Thyroid gland (tissue), 4 donors: ENCODE results near the gene LYPD3. TPM values are rescaled to one million over a fixed set of nuclear protein-coding genes. Genes with fewer than 3 reads are reported as not detected.
"Not testable (repeated sequence)": the region's sequence is repeated elsewhere in the genome, so short reads cannot be mapped to it uniquely, and the experiment has no call there.

Source experiments
- DNase-seq, 2 donors: peaks; one replicate each; pipeline ENCODE4 v3.0.0-alpha.2; 2019
- H3K27ac ChIP-seq, 3 donors: fragments of 200-600 bp; sonication (generic); 1 replicate in 2 of 3; 2 replicates in 1 of 3; pipeline ENCODE4 v1.5.1; 2016 to 2019; ENCODE audit warnings: mild to moderate bottlenecking in 1 of 3, moderate library complexity in 1 of 3
- H3K27me3 ChIP-seq: fragments of 200-600 bp; sonication (generic); one replicate; pipeline ENCODE4 v1.5.1; 2019
- H3K36me3 ChIP-seq, 2 donors: fragments of 200-600 bp; sonication (generic); one replicate each; pipeline ENCODE4 v1.5.1; 2016 to 2019
- H3K4me1 ChIP-seq, 2 donors: fragments of 200-600 bp; sonication (generic); one replicate each; pipeline ENCODE4 v1.5.1; 2017 to 2019
- H3K4me3 ChIP-seq, 3 donors: fragments of 200-600 bp; sonication (generic); replicated peaks in 1 of 3; 1 replicate in 2 of 3; 2 replicates in 1 of 3; pipeline ENCODE4 v1.5.1; 2016; ENCODE audit warnings: mild to moderate bottlenecking in 1 of 3
- H3K9me3 ChIP-seq: fragments of 200-600 bp; sonication (generic); one replicate; pipeline ENCODE4 v1.5.1; 2017
- POLR2A ChIP-seq, 2 donors: fragments of 450-650 bp; IDR thresholded peaks; one replicate each; pipeline ENCODE4 v1.6.1; 2017; ENCODE audit warnings: antibody characterized with exemption in 2 of 2, mild to moderate bottlenecking in 2 of 2, moderate library complexity in 1 of 2
- WGBS, 2 donors: methylation state at CpG; one replicate each; pipeline ENCODE4 v1.1.5; 2017; 5-methylcytosine and 5-hydroxymethylcytosine counted together
- intact Hi-C: fragments of 100-400 bp; cut with DNase I; formaldehyde crosslinking; loops from one replicate; pipeline ENCODE4 v1.15.1; 2023
- total RNA-seq, 4 donors: library from RNA; depleted of rRNA; stranded (reverse); fragments of >200 nt; gene quantifications; one replicate each; pipeline ENCODE4 v1.2.3, GENCODE V29; 2016
- TF ChIP-seq, protein P1 (sequence below), 6 experiments: fragments of 200-600 bp in 3 of 6; fragments of 450-650 bp in 3 of 6; sonication (generic) in 3 of 6; IDR thresholded peaks; one replicate each; pipeline ENCODE4 v1.5.1; 2016 to 2019; ENCODE audit warnings: antibody characterized with exemption in 6 of 6, mild to moderate bottlenecking in 2 of 6, inconsistent platforms in 1 of 6, moderate library complexity in 1 of 6

Gene LYPD3
- total RNA-seq, 4 donors from 2014 or later = 0.78 TPM; not detected in 3

DNA sequence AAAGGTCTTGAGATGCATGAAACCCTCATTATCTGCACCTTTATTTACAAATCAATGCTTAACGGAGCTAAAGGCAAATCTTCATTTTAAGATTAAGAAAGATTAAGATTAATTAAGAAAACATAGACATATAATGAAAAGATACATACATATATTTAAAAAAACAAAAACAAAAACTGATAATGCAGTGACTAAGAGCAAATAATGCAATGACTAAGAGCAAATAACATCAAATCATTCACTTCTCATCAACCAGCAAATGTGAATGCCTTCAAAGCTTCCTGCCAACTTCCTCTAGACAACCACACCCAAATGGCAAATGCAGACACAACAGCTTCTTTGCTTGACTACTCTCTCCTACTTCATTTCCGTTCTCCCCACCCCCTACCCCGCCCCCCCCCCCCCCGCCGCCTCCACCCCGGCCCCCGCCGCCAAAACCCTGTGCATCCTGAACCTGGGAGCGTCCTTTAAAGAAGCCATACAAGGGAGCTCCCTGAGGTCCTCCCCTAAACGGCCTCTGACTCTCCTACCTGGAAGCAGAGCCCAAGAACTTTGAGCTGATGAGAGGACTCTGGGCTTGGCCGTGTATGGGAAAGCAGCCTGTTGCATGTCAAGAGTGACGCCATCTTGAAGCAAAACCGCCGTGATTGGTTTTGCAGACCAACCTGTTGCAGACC, 26.2 kb downstream of the LYPD3 start:
- TF ChIP-seq, protein P1, sequence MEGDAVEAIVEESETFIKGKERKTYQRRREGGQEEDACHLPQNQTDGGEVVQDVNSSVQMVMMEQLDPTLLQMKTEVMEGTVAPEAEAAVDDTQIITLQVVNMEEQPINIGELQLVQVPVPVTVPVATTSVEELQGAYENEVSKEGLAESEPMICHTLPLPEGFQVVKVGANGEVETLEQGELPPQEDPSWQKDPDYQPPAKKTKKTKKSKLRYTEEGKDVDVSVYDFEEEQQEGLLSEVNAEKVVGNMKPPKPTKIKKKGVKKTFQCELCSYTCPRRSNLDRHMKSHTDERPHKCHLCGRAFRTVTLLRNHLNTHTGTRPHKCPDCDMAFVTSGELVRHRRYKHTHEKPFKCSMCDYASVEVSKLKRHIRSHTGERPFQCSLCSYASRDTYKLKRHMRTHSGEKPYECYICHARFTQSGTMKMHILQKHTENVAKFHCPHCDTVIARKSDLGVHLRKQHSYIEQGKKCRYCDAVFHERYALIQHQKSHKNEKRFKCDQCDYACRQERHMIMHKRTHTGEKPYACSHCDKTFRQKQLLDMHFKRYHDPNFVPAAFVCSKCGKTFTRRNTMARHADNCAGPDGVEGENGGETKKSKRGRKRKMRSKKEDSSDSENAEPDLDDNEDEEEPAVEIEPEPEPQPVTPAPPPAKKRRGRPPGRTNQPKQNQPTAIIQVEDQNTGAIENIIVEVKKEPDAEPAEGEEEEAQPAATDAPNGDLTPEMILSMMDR (IDR thresholded peaks at IDR 0.05) = no peak
- no peak for TF ChIP-seq POLR2A (IDR thresholded peaks at IDR 0.05)
- DNase-seq = no peak
- intact Hi-C loops = no loop called here
- H3K36me3 ChIP-seq = no peaks in the 10 kb centered on the region
- no peaks in the 10 kb centered on the region for H3K9me3 ChIP-seq
- H3K27ac ChIP-seq = no peak overlapping the region
- H3K4me1 ChIP-seq = peaks cover 0 to 5% of the 10 kb centered on the region in 2 donors
- no peaks in the 10 kb centered on the region for H3K27me3 ChIP-seq
- H3K4me3 ChIP-seq = no peak overlapping the region
- WGBS, 2 donors = 74 to 77% methylated on average over 14 of the region's 14 CpGs

DNA sequence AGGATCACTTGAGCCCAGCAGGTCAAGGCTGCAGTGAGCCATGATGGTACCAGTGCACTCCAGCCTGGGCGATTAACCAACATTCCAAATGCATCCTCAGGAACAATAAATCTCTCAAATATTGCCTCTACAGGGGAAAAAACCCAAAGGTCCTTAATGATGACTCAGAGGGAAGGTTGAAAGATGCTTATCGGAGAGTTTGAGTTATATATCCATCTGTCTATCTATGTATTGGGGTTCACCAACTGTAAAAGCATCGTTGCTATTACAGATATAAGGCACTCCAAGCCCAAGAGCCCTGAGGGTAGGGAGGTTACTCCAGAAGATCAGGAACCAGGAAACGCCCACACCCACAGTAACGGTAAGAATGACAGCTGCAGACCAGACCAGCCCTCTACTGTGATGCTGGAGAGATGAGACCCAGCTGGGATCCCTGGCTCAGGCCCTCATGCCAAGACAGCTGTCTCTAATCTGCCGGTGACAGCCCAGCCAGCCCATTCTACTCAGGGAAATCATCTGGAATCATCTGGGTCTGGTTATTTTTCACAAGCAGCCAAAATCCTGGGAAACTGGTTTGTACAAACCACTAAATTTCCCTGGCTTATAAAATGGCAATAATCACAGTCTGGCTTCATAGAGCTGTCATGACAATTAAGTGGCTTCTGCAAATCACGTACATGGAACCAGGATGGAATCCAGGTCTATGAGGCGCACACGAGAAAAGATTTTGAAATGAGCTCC, 26.9 kb downstream of the LYPD3 start:
- H3K36me3 ChIP-seq = no peaks in the 10 kb centered on the region
- H3K9me3 ChIP-seq = no peaks in the 10 kb centered on the region
- no peaks in the 10 kb centered on the region for H3K27me3 ChIP-seq
- intact Hi-C loops = no loop called here
- TF ChIP-seq POLR2A (IDR thresholded peaks at IDR 0.05) = no peak
- TF ChIP-seq, protein P1 (IDR thresholded peaks at IDR 0.05) = no peak
- 71 to 81% methylated on average over 9 of the region's 9 CpGs for WGBS, 2 donors
- no peak overlapping the region for H3K27ac ChIP-seq
- no peak for DNase-seq
- H3K4me3 ChIP-seq = no peak overlapping the region
- peaks cover 0 to 5% of the 10 kb centered on the region in 2 donors for H3K4me1 ChIP-seq

DNA sequence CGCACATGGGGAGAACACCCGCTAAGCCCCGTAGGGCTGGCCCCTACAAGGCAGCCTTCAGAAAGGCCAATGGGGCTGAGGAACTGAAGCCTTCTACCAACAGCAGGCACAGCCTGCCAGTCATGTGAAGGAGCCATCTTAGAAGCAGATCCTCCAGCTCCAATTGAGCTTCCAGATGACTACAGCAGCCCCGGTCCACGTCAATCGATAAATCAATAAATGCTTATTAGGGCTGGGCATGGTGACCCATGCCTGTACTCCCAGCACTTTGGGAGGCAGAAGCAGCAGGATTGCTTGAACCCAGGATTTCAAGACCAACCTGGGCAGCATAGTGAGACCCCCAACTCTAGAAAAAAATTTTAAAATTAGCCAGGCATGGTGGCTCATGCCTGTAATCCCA, 27.7 kb downstream of the LYPD3 start:
- H3K27ac ChIP-seq = no peak overlapping the region
- TF ChIP-seq, protein P1 (IDR thresholded peaks at IDR 0.05) = no peak
- no peak for TF ChIP-seq POLR2A (IDR thresholded peaks at IDR 0.05)
- no peak overlapping the region for H3K4me3 ChIP-seq
- no peak for DNase-seq
- no peaks in the 10 kb centered on the region for H3K36me3 ChIP-seq
- no peaks in the 10 kb centered on the region for H3K9me3 ChIP-seq
- no peaks in the 10 kb centered on the region for H3K27me3 ChIP-seq
- peaks cover 0 to 5% of the 10 kb centered on the region in 2 donors for H3K4me1 ChIP-seq
- intact Hi-C loops = no loop called here
- 90 to 95% methylated on average over 6 of the region's 6 CpGs for WGBS, 2 donors

DNA sequence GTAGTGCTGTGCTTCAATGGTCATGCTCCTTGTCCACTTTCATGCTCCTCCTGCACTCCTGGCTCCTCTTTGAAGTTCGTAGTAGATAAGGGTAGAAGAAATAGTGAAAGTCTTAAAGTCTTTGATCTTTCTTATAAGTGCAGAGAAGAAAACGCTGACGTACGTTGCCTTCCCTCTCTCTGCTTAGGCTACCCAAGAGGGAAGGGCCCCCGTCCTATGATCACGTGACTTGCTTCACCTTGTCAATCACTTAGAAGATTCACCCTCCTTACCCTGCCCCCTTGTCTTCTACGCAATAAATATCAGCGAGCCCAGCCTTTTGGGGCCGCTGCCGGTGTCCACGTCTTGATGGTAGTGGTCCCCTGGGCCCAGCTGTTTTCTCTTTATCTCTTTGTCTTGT, 28.1 kb downstream of the LYPD3 start:
- intact Hi-C loops, H3K27ac ChIP-seq, H3K4me1 ChIP-seq, H3K36me3 ChIP-seq, H3K4me3 ChIP-seq, H3K9me3 ChIP-seq, DNase-seq, H3K27me3 ChIP-seq: not testable (repeated sequence)
- WGBS, 2 donors = 78 to 79% methylated on average over 11 of the region's 11 CpGs

DNA sequence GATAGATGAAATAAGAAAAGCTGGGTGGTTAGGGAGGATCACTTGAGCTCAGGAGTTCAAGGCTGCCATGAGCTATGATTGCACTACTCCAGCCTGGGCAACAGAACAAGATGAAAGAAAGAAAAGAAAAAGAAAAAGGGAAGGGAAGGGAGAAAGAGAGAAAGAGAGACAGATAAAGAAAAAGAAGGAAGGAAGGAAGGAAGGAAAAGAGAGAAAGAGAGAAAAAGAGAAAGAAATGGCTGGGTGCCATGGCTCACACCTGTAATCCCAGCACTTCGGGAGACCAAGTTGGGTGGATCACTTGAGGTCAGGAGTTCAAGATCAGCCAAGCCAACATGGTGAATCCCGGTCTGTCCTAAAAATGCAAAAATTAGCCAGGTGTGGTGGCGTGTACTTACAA, 29.6 kb downstream of the LYPD3 start:
- H3K4me1 ChIP-seq = peaks cover 0 to 5% of the 10 kb centered on the region in 2 donors
- WGBS, 2 donors = 79 to 82% methylated on average over 3 of the region's 3 CpGs
- no peak overlapping the region for H3K4me3 ChIP-seq
- no peaks in the 10 kb centered on the region for H3K9me3 ChIP-seq
- no peaks in the 10 kb centered on the region for H3K36me3 ChIP-seq
- H3K27ac ChIP-seq = no peak overlapping the region
- TF ChIP-seq, protein P1 (IDR thresholded peaks at IDR 0.05) = no peak
- TF ChIP-seq POLR2A (IDR thresholded peaks at IDR 0.05) = no peak
- DNase-seq = no peak
- intact Hi-C loops = no loop called here
- no peaks in the 10 kb centered on the region for H3K27me3 ChIP-seq
